Trophoblast cell (in vitro differentiated cells and primary cell): ENCODE data around the gene OR11A1. TPM values are rescaled to one million over a fixed set of nuclear protein-coding genes. Genes with fewer than 3 reads are reported as not detected.

ENCODE experiments used
- DNase-seq, 2 donors: peaks; one replicate each; pipeline ENCODE4 v3.0.0-alpha.2; 2016
- H2AFZ ChIP-seq: 2 replicates; pipeline ENCODE4 v1.6.1; 2013; ENCODE audit warnings: low read length, moderate library complexity, mild to moderate bottlenecking; ENCODE audit not compliant: insufficient read depth, poor library complexity
- H2AK5ac ChIP-seq: 2 replicates; pipeline ENCODE4 v1.6.1; 2013; ENCODE audit warnings: mild to moderate bottlenecking, low read length
- H2BK120ac ChIP-seq: 2 replicates; pipeline ENCODE4 v1.6.1; 2013; ENCODE audit warnings: low read length, mild to moderate bottlenecking, moderate library complexity; ENCODE audit not compliant: insufficient read depth, poor library complexity
- H2BK12ac ChIP-seq: 2 replicates; pipeline ENCODE4 v1.6.1; 2013; ENCODE audit warnings: mild to moderate bottlenecking, low read length, moderate library complexity
- H2BK5ac ChIP-seq: 2 replicates; pipeline ENCODE4 v1.6.1; 2013; ENCODE audit warnings: low read length, low read depth, moderate library complexity, mild to moderate bottlenecking; ENCODE audit not compliant: poor library complexity
- H3K14ac ChIP-seq: 2 replicates; pipeline ENCODE4 v1.6.1; 2013; ENCODE audit warnings: mild to moderate bottlenecking, low read length
- H3K18ac ChIP-seq: 2 replicates; pipeline ENCODE4 v1.6.1; 2013; ENCODE audit warnings: mild to moderate bottlenecking, low read length
- H3K23ac ChIP-seq: 2 replicates; pipeline ENCODE4 v1.6.1; 2013; ENCODE audit warnings: low read length
- H3K27ac ChIP-seq: 2 replicates; pipeline ENCODE4 v1.5.1; 2013; ENCODE audit warnings: low read depth, mild to moderate bottlenecking, inconsistent platforms, low read length, moderate library complexity
- H3K27me3 ChIP-seq: 2 replicates; pipeline ENCODE4 v1.6.1; 2013; ENCODE audit warnings: inconsistent platforms, mild to moderate bottlenecking, low read length, moderate library complexity; ENCODE audit not compliant: insufficient read depth
- H3K36me3 ChIP-seq, 2 experiments: 1 replicate in 1 of 2; 2 replicates in 1 of 2; pipeline ENCODE4 v1.6.1; 2013; ENCODE audit warnings: low read length in 2 of 2, mild to moderate bottlenecking in 2 of 2, moderate library complexity in 1 of 2; ENCODE audit not compliant: insufficient read depth in 2 of 2, control insufficient read depth in 1 of 2
- H3K4ac ChIP-seq: 2 replicates; pipeline ENCODE4 v1.6.1; 2013; ENCODE audit warnings: low read depth, mild to moderate bottlenecking, low read length, moderate library complexity
- H3K4me1 ChIP-seq, 2 experiments: 1 replicate in 1 of 2; 2 replicates in 1 of 2; pipeline ENCODE4 v1.6.1; 2013; ENCODE audit warnings: low read length in 2 of 2, mild to moderate bottlenecking in 2 of 2, moderate library complexity in 1 of 2; ENCODE audit not compliant: insufficient read depth in 2 of 2, control insufficient read depth in 1 of 2
- H3K4me2 ChIP-seq: 2 replicates; pipeline ENCODE4 v1.6.1; 2013; ENCODE audit warnings: inconsistent platforms, mild to moderate bottlenecking, low read length, moderate library complexity
- H3K4me3 ChIP-seq: 2 replicates; pipeline ENCODE4 v1.5.1; 2013; ENCODE audit warnings: mild to moderate bottlenecking, low read depth, low read length, inconsistent platforms
- H3K79me1 ChIP-seq: one replicate; pipeline ENCODE4 v1.6.1; 2013; ENCODE audit warnings: low read length
- H3K79me2 ChIP-seq: 2 replicates; pipeline ENCODE4 v1.6.1; 2013; ENCODE audit warnings: low read length, mild to moderate bottlenecking; ENCODE audit not compliant: control insufficient read depth, insufficient read depth, poor library complexity
- H3K9ac ChIP-seq: 2 replicates; pipeline ENCODE4 v1.6.1; 2013; ENCODE audit warnings: mild to moderate bottlenecking, low read length
- H3K9me3 ChIP-seq: 2 replicates; pipeline ENCODE4 v1.6.1; 2013; ENCODE audit warnings: low read depth, mild to moderate bottlenecking, control low read depth, inconsistent platforms, low read length; ENCODE audit not compliant: insufficient read depth
- H4K12ac ChIP-seq: 2 replicates; pipeline ENCODE4 v1.6.1; 2013; ENCODE audit warnings: low read depth, mild to moderate bottlenecking, low read length, moderate library complexity
- H4K8ac ChIP-seq: 2 replicates; pipeline ENCODE4 v1.6.1; 2013; ENCODE audit warnings: low read depth, mild to moderate bottlenecking, low read length, moderate library complexity
- H4K91ac ChIP-seq: one replicate; pipeline ENCODE4 v1.6.1; 2013; ENCODE audit warnings: low read depth, mild to moderate bottlenecking, low read length, moderate library complexity
- WGBS: extraction: QIAGEN DNeasy Blood & Tissue Kit; methylation state at CpG from one replicate; pipeline ENCODE4 v1.1.7; 2013; ENCODE audit warnings: missing lambda C conversion rate; ENCODE audit not compliant: insufficient read length, insufficient coverage; ENCODE audit errors: extremely low coverage; 5-methylcytosine and 5-hydroxymethylcytosine counted together
- polyA plus RNA-seq: library from polyadenylated mRNA; stranded (reverse); fragments of 200-250 nt; gene quantifications from 2 replicates; pipeline ENCODE4 v1.2.3, GENCODE V29; 2013

OR11A1 gene, protein sequence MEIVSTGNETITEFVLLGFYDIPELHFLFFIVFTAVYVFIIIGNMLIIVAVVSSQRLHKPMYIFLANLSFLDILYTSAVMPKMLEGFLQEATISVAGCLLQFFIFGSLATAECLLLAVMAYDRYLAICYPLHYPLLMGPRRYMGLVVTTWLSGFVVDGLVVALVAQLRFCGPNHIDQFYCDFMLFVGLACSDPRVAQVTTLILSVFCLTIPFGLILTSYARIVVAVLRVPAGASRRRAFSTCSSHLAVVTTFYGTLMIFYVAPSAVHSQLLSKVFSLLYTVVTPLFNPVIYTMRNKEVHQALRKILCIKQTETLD
- polyA plus RNA-seq = not detected in 2 replicates

DNA sequence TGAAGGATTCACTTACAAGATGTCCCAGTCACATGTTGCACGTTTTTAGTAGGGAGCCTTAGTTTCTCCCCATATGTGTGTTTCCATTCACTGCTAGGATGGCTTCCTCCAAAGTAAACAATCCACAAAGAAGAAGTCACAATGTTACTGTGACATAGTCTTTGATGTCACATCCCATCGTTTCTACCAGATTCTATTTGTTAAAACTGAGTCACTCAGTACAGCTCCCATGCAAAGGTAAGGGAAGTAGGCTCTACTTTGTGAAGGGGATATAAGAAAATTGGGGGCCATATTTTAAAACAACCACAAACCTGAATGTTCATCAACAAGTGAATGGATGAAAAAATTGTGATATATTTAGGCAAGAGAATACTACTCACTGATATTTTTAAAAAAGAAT lies at the start of gene OR11A1, which contains the start of gene OR2H1:
TSS of gene OR11A1 (minus strand) at position 101 of the 400 bp plus-strand sequence. CDS start 29,430 bp downstream, outside the sequence.
TSS of gene OR2H1 (plus strand) at position 185 of the 400 bp plus-strand sequence. CDS start 4,615 bp downstream, outside the sequence.
- Histone ChIP-seq H2BK12ac (no peak within 1 kb of the TSS), H3K4me3 (no peak within 1 kb of the TSS), H3K36me3 (no peaks in the 10 kb centered on the region), H2BK120ac (no peak within 1 kb of the TSS), H4K8ac (no peak within 1 kb of the TSS), H4K91ac (no peak within 1 kb of the TSS), H3K79me2 (no peaks in the 10 kb centered on the region), H3K4me1 (no peaks in the 10 kb centered on the region), H2AK5ac (no peak within 1 kb of the TSS), H3K23ac (no peak within 1 kb of the TSS), H3K79me1 (no peaks in the 10 kb centered on the region), H3K4me2 (no peak within 1 kb of the TSS), H2BK5ac (no peak within 1 kb of the TSS), H3K27ac (no peak within 1 kb of the TSS), H4K12ac (no peak within 1 kb of the TSS), H3K27me3 (no peaks in the 10 kb centered on the region), H3K14ac (no peak within 1 kb of the TSS), H3K9ac (no peak within 1 kb of the TSS), H2AFZ (no peak within 1 kb of the TSS), H3K18ac (no peak within 1 kb of the TSS), H3K9me3 (no peaks in the 10 kb centered on the region), H3K4ac (no peak within 1 kb of the TSS)
- WGBS = no CpG with 5 or more reads among the region's 2 CpGs
- no peak for DNase-seq

DNA sequence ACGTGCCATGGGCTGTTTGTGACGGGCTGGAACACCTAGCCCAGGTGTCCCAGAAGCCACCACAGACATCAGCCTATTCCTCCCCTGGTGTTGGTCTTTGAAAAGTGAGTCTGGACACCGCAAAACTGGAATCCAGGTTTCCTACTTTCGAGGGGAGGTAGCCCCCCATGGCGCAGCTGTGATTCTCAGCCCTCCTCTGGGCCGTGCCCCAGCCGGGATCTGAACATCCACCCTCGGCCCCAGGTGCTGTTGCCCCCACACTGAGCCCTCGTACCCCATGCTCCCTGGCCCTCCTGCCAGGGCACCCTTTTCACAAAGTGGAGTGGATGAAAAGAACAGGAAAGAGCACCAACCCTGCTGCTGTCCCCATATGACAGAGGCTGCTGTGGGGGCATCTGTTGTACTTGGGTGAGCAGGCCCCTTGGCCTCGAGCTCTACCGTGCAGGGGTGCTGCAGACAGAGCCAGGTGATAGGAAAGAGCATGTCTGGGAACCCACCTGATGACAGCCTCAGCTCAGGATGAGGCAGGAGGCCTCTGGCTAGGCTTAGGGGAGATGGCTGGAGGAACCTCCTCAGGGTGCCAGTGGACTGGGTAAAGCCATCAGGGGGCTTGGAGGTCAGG lies 49.7 kb upstream of the OR11A1 start:
- Histone ChIP-seq H3K36me3 (no peaks in the 10 kb centered on the region), H3K14ac (no peak overlapping the region)

DNA sequence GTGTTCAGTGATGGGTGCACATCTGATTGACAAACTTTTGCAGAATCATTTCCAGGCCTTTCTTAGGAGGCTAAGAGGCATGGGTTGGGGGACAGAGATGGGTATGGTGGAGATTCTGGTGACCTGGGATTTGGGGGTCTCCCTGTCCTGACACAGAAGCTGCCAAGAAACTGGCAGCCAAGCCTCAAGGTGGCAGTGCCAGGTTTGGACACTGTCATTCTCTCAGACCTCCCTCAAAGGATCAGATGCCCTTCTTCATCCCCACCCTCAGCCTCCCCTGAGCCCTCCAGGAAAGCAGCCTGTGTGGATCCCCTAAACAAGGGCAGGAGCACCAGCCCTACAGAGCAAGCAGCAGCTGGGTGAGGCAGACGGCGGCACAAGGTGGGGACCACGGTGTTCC lies 48.9 kb upstream of the OR11A1 start:
- H3K27me3 ChIP-seq = no peaks in the 10 kb centered on the region
- no peak overlapping the region for H2BK120ac ChIP-seq
- H4K91ac ChIP-seq = no peak overlapping the region
- peaks cover 0 to 3% of the 10 kb centered on the region in 2 experiments for H3K4me1 ChIP-seq
- no peak overlapping the region for H2AFZ ChIP-seq
- H3K27ac ChIP-seq = no peak overlapping the region
- no peak overlapping the region for H2AK5ac ChIP-seq
- no peak overlapping the region for H3K18ac ChIP-seq
- no peak overlapping the region for H3K4me2 ChIP-seq
- no peaks in the 10 kb centered on the region for H3K9me3 ChIP-seq
- H3K23ac ChIP-seq = no peak overlapping the region
- no peak overlapping the region for H3K9ac ChIP-seq
- no peak overlapping the region for H4K8ac ChIP-seq
- DNase-seq = no peak
- no peak overlapping the region for H3K4me3 ChIP-seq
- no peak overlapping the region for H3K4ac ChIP-seq
- no CpG with 5 or more reads among the region's 3 CpGs for whole genome bisulfite sequencing
- no peak overlapping the region for H2BK12ac ChIP-seq
- H3K14ac ChIP-seq = no peak overlapping the region
- no peaks in the 10 kb centered on the region for H3K79me1 ChIP-seq
- H2BK5ac ChIP-seq = no peak overlapping the region
- no peak overlapping the region for H4K12ac ChIP-seq
- H3K36me3 ChIP-seq = no peaks in the 10 kb centered on the region
- H3K79me2 ChIP-seq = no peaks in the 10 kb centered on the region

More for the DNA sequence above, 49.7 kb upstream of the OR11A1 start:
- no peak overlapping the region for H3K27ac ChIP-seq
- H3K79me1 ChIP-seq = no peaks in the 10 kb centered on the region
- no peaks in the 10 kb centered on the region for H3K79me2 ChIP-seq
- peaks cover 0 to 3% of the 10 kb centered on the region in 2 experiments for H3K4me1 ChIP-seq
- no peak overlapping the region for H2AFZ ChIP-seq
- WGBS = no CpG with 5 or more reads among the region's 11 CpGs
- no peak overlapping the region for H4K12ac ChIP-seq
- no peaks in the 10 kb centered on the region for H3K9me3 ChIP-seq
- no peak overlapping the region for H2AK5ac ChIP-seq
- no peak overlapping the region for H3K4ac ChIP-seq
- H3K9ac ChIP-seq = no peak overlapping the region
- H4K91ac ChIP-seq = no peak overlapping the region
- no peak overlapping the region for H2BK5ac ChIP-seq
- H3K27me3 ChIP-seq = no peaks in the 10 kb centered on the region
- no peak overlapping the region for H3K18ac ChIP-seq
- DNase-seq = no peak
- no peak overlapping the region for H3K4me2 ChIP-seq
- no peak overlapping the region for H3K4me3 ChIP-seq
- no peak overlapping the region for H2BK12ac ChIP-seq
- H4K8ac ChIP-seq = no peak overlapping the region
- H2BK120ac ChIP-seq = no peak overlapping the region
- no peak overlapping the region for H3K23ac ChIP-seq

DNA sequence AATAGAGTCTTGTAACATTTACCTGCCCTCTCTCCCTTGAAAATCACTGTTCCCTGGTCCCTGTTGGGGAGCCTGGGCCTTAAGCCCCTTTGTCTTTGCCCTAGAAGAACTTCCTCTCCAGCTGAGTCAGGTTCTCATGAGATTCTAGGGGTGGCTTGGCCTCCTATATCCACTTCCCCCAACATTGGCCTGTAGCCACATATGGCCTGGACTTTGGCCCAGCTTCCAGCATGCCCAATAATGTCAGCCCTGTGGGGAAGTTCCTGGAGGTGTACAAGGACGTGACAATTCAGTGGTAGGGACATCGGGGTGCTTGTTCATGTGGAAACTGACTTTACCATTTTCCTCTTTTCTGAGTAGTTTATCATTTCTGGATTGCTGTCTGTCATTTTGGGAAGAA lies 48.1 kb upstream of the OR11A1 start:
- WGBS = no CpG with 5 or more reads among the region's 2 CpGs

More for the DNA sequence above, 48.1 kb upstream of the OR11A1 start:
- no peak overlapping the region for H3K18ac ChIP-seq
- H3K9me3 ChIP-seq = no peaks in the 10 kb centered on the region
- H3K27me3 ChIP-seq = no peaks in the 10 kb centered on the region
- no peak overlapping the region for H4K8ac ChIP-seq
- H4K12ac ChIP-seq = no peak overlapping the region
- H3K27ac ChIP-seq = no peak overlapping the region
- H2AK5ac ChIP-seq = no peak overlapping the region
- H3K14ac ChIP-seq = no peak overlapping the region
- H3K79me2 ChIP-seq = no peaks in the 10 kb centered on the region
- H3K4me1 ChIP-seq = peaks cover 0 to 3% of the 10 kb centered on the region in 2 experiments
- H2BK120ac ChIP-seq = no peak overlapping the region
- H3K4ac ChIP-seq = no peak overlapping the region
- H4K91ac ChIP-seq = no peak overlapping the region
- no peak overlapping the region for H3K4me2 ChIP-seq
- DNase-seq = no peak
- no peak overlapping the region for H2BK5ac ChIP-seq
- H2BK12ac ChIP-seq = no peak overlapping the region
- H2AFZ ChIP-seq = no peak overlapping the region
- no peak overlapping the region for H3K9ac ChIP-seq
- H3K36me3 ChIP-seq = no peaks in the 10 kb centered on the region
- no peak overlapping the region for H3K4me3 ChIP-seq
- H3K79me1 ChIP-seq = no peaks in the 10 kb centered on the region
- H3K23ac ChIP-seq = no peak overlapping the region
